ENCODE data around the gene CNTN4. TPM values are rescaled to one million over a fixed set of nuclear protein-coding genes. Genes with fewer than 3 reads are reported as not detected.
A peak's percentile ranks its signal among the peaks of the same experiment; 100 is the strongest.

Gene CNTN4
- total RNA-seq, 1 experiment from 2014 or later: 0.12 TPM

DNA sequence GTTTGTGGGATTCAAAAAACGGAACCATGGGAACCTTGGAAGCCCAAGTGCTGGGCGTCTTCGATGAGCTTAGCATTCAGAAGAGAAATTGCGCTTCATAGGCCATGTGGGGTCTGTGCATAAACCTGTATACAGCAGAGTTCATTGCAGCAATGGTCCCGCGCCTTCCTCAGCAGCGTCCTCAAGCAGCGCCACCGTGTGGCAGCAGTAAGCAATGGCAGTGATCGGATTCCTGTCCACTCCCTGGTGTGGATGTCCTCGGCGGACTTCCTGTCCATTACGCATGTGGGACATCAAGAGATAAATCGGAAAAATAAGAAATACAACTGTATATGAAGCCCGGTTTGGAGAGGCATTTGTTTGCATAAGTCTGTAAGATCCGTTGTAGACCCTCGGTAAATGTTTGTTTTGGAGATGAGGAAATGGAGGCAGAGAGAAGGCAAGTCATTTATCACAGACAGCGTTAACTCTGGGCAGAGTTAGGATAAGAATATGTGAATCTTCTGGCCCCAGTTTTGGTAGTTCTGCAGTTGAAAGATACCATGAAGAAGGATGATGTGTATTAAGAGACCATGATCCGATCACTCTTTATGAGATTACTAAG, 57.7 kb downstream of the CNTN4 start:
- Mint-ChIP-seq H3K36me3 (ENCODE audit: insufficient read depth, unreplicated experiment) (no peaks in the 10 kb centered on the region), H3K4me1 (ENCODE audit: insufficient read depth, unreplicated experiment) (peaks cover 4% of the 10 kb centered on the region), H3K27ac (ENCODE audit: low read depth, unreplicated experiment) (no peak overlapping the region), H3K9me3 (ENCODE audit: unreplicated experiment) (no peaks in the 10 kb centered on the region), H3K4me3 (ENCODE audit: unreplicated experiment) (no peak overlapping the region), H3K27me3 (ENCODE audit: insufficient read depth, unreplicated experiment) (no peaks in the 10 kb centered on the region)
- peak; percentile 22 for DNase-seq (ENCODE audit: unreplicated experiment)
- intact Hi-C loops (cut with micrococcal nuclease): no loop called here
- POLR2A ChIA-PET: no interaction called here
- TF ChIP-seq, protein P1, sequence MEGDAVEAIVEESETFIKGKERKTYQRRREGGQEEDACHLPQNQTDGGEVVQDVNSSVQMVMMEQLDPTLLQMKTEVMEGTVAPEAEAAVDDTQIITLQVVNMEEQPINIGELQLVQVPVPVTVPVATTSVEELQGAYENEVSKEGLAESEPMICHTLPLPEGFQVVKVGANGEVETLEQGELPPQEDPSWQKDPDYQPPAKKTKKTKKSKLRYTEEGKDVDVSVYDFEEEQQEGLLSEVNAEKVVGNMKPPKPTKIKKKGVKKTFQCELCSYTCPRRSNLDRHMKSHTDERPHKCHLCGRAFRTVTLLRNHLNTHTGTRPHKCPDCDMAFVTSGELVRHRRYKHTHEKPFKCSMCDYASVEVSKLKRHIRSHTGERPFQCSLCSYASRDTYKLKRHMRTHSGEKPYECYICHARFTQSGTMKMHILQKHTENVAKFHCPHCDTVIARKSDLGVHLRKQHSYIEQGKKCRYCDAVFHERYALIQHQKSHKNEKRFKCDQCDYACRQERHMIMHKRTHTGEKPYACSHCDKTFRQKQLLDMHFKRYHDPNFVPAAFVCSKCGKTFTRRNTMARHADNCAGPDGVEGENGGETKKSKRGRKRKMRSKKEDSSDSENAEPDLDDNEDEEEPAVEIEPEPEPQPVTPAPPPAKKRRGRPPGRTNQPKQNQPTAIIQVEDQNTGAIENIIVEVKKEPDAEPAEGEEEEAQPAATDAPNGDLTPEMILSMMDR (IDR thresholded peaks at IDR 0.05; ENCODE audit: unreplicated experiment): peak; percentile 40
- CTCF ChIA-PET: interaction anchor here (0.7 to 1.3 kb wide), 2 partner anchors 10 to 28 kb away, joined by 3 to 5 read pairs; no protein-coding TSS in a partner anchor
- no TSS peak for BruUV-seq (replicated peaks)

DNA sequence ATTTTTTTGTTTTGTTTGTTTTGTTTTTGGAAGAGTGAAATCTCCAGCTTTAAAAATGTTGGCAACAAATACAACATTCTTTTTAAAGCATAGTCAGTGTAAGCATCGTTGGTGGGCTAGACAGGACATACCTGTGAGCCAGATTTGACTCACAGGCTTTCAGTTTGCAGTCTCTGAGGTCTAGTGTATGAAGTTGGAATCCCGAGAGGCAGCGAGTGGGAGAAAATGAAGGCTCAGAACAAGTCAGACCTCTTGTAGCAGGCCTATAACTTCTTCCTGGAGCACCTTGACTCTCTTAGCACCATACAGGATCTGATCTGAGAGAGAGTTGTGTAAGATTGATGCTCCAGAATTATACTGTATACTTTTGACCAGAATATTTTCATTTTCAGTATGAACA, 60.2 kb downstream of the CNTN4 start:
- H3K27me3 Mint-ChIP-seq (ENCODE audit: insufficient read depth, unreplicated experiment): no peaks in the 10 kb centered on the region
- no TSS peak for BruUV-seq (replicated peaks)
- no peaks in the 10 kb centered on the region for H3K9me3 Mint-ChIP-seq (ENCODE audit: unreplicated experiment)
- ChIA-PET CTCF (interaction anchor here (0.6 kb wide), 1 partner anchor 85 kb away, joined by 3 read pairs; no protein-coding TSS in a partner anchor), POLR2A (no interaction called here)
- intact Hi-C loops (cut with micrococcal nuclease): no loop called here
- no peaks in the 10 kb centered on the region for H3K36me3 Mint-ChIP-seq (ENCODE audit: insufficient read depth, unreplicated experiment)
- no peak for DNase-seq (ENCODE audit: unreplicated experiment)
- H3K27ac Mint-ChIP-seq (ENCODE audit: low read depth, unreplicated experiment): no peak overlapping the region
- peaks cover 4% of the 10 kb centered on the region for H3K4me1 Mint-ChIP-seq (ENCODE audit: insufficient read depth, unreplicated experiment)
- no peak overlapping the region for H3K4me3 Mint-ChIP-seq (ENCODE audit: unreplicated experiment)
- TF ChIP-seq, protein P1 (IDR thresholded peaks at IDR 0.05; ENCODE audit: unreplicated experiment): no peak

DNA sequence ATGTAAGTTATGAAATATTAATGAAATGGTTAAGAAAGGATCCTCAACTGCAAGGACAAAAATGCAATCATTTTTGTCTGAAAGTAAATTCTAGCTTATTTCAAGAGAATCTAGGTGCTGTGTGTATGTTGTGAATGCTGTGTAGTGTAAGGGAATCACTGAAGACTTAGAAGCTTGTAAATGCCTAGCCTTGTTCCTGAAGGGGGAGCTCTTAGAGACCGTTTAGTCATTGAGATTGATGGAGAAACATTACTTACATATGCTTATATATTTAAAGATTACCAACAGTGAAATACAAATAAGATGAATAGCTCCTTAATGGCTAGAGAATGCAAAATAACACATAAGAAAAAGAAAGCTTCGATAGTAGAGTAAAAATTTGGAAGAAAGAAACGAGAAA, 67.9 kb downstream of the CNTN4 start:
- TF ChIP-seq, protein P1 (IDR thresholded peaks at IDR 0.05; ENCODE audit: unreplicated experiment): no peak
- H3K27ac Mint-ChIP-seq (ENCODE audit: low read depth, unreplicated experiment): no peak overlapping the region
- POLR2A ChIA-PET: interaction anchor here (0.7 kb wide), 1 partner anchor 734 kb away, joined by 3 read pairs; no protein-coding TSS in a partner anchor
- no peaks in the 10 kb centered on the region for H3K4me1 Mint-ChIP-seq (ENCODE audit: insufficient read depth, unreplicated experiment)
- no peak overlapping the region for H3K4me3 Mint-ChIP-seq (ENCODE audit: unreplicated experiment)
- CTCF ChIA-PET: interaction anchor here (0.5 to 1.2 kb wide), 10 partner anchors 8 to 1814 kb away, joined by 3 to 5 read pairs (median 3); no protein-coding TSS in a partner anchor
- H3K27me3 Mint-ChIP-seq (ENCODE audit: insufficient read depth, unreplicated experiment): no peaks in the 10 kb centered on the region
- H3K9me3 Mint-ChIP-seq (ENCODE audit: unreplicated experiment): no peaks in the 10 kb centered on the region
- BruUV-seq (replicated peaks): no TSS peak
- intact Hi-C loops (cut with micrococcal nuclease): no loop called here
- peak; percentile 13 for DNase-seq (ENCODE audit: unreplicated experiment)
- H3K36me3 Mint-ChIP-seq (ENCODE audit: insufficient read depth, unreplicated experiment): no peaks in the 10 kb centered on the region

DNA sequence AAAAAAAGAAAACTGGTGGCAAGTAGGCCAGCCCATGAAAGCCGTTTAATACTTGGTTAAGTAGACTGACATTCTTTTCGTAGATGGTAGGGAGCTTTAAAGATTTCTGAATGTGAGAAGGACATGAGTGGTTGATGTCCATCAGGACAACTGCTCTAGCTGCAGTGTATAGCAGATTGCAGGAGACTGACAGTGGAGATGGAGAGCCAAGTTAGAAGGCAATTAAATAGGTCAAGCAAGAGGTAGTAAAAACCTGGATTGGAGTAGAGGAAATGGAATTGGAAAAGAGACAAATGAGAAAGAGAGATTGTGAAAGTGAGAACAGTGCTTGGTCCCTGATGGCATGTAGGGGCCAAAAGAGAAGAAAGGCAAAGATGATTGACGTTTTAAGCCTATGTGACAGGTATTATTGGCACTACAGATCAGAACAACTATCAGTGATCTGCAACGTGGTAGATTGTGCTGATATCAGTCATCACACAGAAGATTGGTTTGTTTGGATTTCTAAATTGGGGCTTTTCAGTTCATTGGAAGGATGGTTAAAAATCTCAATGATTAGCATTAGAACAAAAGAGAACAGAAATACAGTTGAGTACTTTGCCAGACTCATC, 74.0 kb downstream of the CNTN4 start:
- no peak overlapping the region for H3K27ac Mint-ChIP-seq (ENCODE audit: low read depth, unreplicated experiment)
- no peaks in the 10 kb centered on the region for H3K4me1 Mint-ChIP-seq (ENCODE audit: insufficient read depth, unreplicated experiment)
- H3K9me3 Mint-ChIP-seq (ENCODE audit: unreplicated experiment): peaks cover 8% of the 10 kb centered on the region
- TF ChIP-seq, protein P1 (IDR thresholded peaks at IDR 0.05; ENCODE audit: unreplicated experiment): no peak
- DNase-seq (ENCODE audit: unreplicated experiment): no peak
- ChIA-PET POLR2A (no interaction called here), CTCF (interaction anchor here (0.7 kb wide), 1 partner anchor 108 kb away, joined by 3 read pairs; no protein-coding TSS in a partner anchor)
- intact Hi-C loops (cut with micrococcal nuclease): no loop called here
- no peaks in the 10 kb centered on the region for H3K36me3 Mint-ChIP-seq (ENCODE audit: insufficient read depth, unreplicated experiment)
- no TSS peak for BruUV-seq (replicated peaks)
- no peak overlapping the region for H3K4me3 Mint-ChIP-seq (ENCODE audit: unreplicated experiment)
- no peaks in the 10 kb centered on the region for H3K27me3 Mint-ChIP-seq (ENCODE audit: insufficient read depth, unreplicated experiment)
